PFSK-1 (cell line): ENCODE measurements around the gene ADGRL2.

Experiments
- FOXP2 ChIP-seq: optimal IDR thresholded peaks from 2 replicates; pipeline ENCODE3; 2011; ENCODE audit warnings: borderline replicate concordance, control low read depth, inconsistent platforms; ENCODE audit not compliant: insufficient read depth; ENCODE audit errors: extremely low read length, extremely low read depth
- POLR2AphosphoS5 ChIP-seq: IDR thresholded peaks from 2 replicates; pipeline ENCODE4 v1.6.1; 2012; ENCODE audit warnings: low read depth, mild to moderate bottlenecking, control low read depth, low read length, moderate library complexity
- SIN3A ChIP-seq: IDR thresholded peaks from 2 replicates; pipeline ENCODE4 v1.6.1; 2012; ENCODE audit warnings: mild to moderate bottlenecking, low read length, moderate library complexity, borderline replicate concordance; ENCODE audit not compliant: insufficient read depth
- TAF1 ChIP-seq: IDR thresholded peaks from 2 replicates; pipeline ENCODE4 v1.6.1; 2012; ENCODE audit warnings: low read length, control low read depth, borderline replicate concordance; ENCODE audit not compliant: insufficient read depth
- TF ChIP-seq, protein P1 (sequence below), 2 experiments: IDR thresholded peaks; 2 replicates each; pipeline versions ENCODE4 v1.6.1 to v1.8.0; 2011 to 2012; ENCODE audit warnings: low read depth in 2 of 2, low read length in 2 of 2, control low read depth in 1 of 2, inconsistent platforms in 1 of 2, mild to moderate bottlenecking in 1 of 2, moderate library complexity in 1 of 2; ENCODE audit not compliant: insufficient read depth in 1 of 2

Gene ADGRL2

GRCh38 chr1:81915937-81916336, 115.2 kb downstream of the ADGRL2 start:
- TF ChIP-seq FOXP2 (no peak), TAF1 (no peak), SIN3A (no peak), POLR2AphosphoS5 (no peak)
- TF ChIP-seq, protein P1, sequence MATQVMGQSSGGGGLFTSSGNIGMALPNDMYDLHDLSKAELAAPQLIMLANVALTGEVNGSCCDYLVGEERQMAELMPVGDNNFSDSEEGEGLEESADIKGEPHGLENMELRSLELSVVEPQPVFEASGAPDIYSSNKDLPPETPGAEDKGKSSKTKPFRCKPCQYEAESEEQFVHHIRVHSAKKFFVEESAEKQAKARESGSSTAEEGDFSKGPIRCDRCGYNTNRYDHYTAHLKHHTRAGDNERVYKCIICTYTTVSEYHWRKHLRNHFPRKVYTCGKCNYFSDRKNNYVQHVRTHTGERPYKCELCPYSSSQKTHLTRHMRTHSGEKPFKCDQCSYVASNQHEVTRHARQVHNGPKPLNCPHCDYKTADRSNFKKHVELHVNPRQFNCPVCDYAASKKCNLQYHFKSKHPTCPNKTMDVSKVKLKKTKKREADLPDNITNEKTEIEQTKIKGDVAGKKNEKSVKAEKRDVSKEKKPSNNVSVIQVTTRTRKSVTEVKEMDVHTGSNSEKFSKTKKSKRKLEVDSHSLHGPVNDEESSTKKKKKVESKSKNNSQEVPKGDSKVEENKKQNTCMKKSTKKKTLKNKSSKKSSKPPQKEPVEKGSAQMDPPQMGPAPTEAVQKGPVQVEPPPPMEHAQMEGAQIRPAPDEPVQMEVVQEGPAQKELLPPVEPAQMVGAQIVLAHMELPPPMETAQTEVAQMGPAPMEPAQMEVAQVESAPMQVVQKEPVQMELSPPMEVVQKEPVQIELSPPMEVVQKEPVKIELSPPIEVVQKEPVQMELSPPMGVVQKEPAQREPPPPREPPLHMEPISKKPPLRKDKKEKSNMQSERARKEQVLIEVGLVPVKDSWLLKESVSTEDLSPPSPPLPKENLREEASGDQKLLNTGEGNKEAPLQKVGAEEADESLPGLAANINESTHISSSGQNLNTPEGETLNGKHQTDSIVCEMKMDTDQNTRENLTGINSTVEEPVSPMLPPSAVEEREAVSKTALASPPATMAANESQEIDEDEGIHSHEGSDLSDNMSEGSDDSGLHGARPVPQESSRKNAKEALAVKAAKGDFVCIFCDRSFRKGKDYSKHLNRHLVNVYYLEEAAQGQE (IDR thresholded peaks at IDR 0.05; ENCODE audit: insufficient read depth in 1 of 2, low read depth in 2 of 2, low read length in 2 of 2), result no peak

- no peak for TF ChIP-seq FOXP2
- no peak for TF ChIP-seq POLR2AphosphoS5
- TF ChIP-seq, protein P1 (IDR thresholded peaks at IDR 0.05; ENCODE audit: insufficient read depth in 1 of 2, low read depth in 2 of 2, low read length in 2 of 2), result no peak
- TF ChIP-seq SIN3A, result no peak
- no peak for TF ChIP-seq TAF1
These were observed 119.6 kb downstream of the ADGRL2 start for GRCh38 chr1:81920245-81920740.

GRCh38 chr1:81920886-81921285, 120.2 kb downstream of the ADGRL2 start:
- TF ChIP-seq SIN3A (no peak), TAF1 (no peak), POLR2AphosphoS5 (no peak), FOXP2 (no peak)
- TF ChIP-seq, protein P1 (IDR thresholded peaks at IDR 0.05; ENCODE audit: insufficient read depth in 1 of 2, low read depth in 2 of 2, low read length in 2 of 2), result no peak

DNA sequence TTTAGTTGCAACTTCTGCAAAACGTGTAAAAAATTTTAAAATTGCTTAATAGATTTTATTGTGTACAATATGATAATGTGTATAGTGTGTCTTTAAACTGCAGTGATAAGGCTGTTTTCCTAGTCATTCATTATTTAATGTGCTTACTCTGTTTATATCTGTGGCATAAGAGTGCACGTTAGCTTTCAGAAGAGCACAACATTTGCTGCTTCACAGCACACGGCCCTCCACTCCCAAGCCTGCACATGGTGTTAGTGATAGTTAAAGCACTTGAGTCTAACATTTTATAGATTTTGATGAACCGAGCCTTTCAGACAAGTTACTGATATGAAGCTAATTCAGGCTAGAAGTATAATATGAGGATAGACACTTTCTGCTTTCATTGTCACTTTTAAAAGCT, 120.6 kb downstream of the ADGRL2 start:
- no peak for TF ChIP-seq TAF1
- no peak for TF ChIP-seq SIN3A
- TF ChIP-seq, protein P1 (IDR thresholded peaks at IDR 0.05; ENCODE audit: insufficient read depth in 1 of 2, low read depth in 2 of 2, low read length in 2 of 2), result no peak
- TF ChIP-seq FOXP2, result no peak
- TF ChIP-seq POLR2AphosphoS5, result no peak
